ENCODE results near the gene CMSS1.
"Not testable (repeated sequence)": the region's sequence is repeated elsewhere in the genome, so short reads cannot be mapped to it uniquely, and the experiment has no call there.

CMSS1 gene

DNA sequence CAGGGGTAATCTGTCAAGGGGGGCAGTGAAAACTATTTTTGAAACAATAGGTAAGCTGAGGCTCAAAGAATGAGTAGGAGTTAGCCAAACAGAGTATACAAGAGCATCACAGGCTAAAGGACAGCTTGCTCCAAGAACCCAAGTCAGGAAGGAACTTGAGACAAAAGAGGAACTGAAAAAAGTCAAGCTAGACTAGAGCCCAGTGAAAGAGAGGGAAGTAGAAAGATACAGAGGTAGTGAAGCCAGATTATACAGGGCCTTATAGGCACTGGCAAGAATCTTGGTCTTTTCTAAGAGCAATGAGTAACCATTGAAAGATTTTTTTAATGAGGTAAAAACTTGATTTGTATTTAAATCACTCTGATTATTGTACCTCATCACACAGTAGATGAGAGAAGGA lies 226.7 kb downstream of the CMSS1 start:
- no peak overlapping the region for H3K4me3 ChIP-seq (replicated peaks; ENCODE audit: insufficient read depth, low read length)
- H3K27ac ChIP-seq (replicated peaks), result no peak overlapping the region
- H3K27me3 ChIP-seq (ENCODE audit: insufficient read depth, poor library complexity, severe bottlenecking), result no peaks in the 10 kb centered on the region
- DNase-seq (ENCODE audit: low read depth in 1 of 2, low spot score in 1 of 2), result peak; percentile 14 to 53
- TF ChIP-seq POLR2AphosphoS5 (IDR thresholded peaks at IDR 0.05; ENCODE audit: low read depth), result no peak
- peak; percentile 99 for TF ChIP-seq SPI1 (IDR thresholded peaks at IDR 0.05; ENCODE audit: borderline replicate concordance, low read depth)

DNA sequence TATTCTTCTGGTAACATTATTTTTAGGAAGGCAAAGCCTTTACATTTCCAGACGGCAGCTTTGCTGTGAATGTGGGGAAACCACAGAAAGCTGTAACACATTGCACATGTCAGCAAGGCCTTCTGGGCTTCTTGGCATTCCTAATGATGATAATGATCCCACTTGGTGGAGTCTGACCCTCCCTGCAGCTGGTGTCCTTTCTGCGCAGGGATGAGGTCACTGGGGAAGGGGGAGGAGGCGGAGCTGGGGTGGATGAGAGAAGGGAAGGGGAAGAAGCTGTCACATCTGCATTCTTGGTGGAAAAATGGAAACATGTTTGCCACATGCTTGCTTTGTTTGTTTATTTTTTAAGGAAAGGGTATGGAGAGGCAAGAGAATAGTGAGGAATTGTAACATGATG lies 228.0 kb downstream of the CMSS1 start:
- no peak for TF ChIP-seq POLR2AphosphoS5 (IDR thresholded peaks at IDR 0.05; ENCODE audit: low read depth)
- TF ChIP-seq GABPA (IDR thresholded peaks at IDR 0.05; ENCODE audit: low read depth), result no peak
- TF ChIP-seq SPI1 (IDR thresholded peaks at IDR 0.05; ENCODE audit: borderline replicate concordance, low read depth), result no peak
- TF ChIP-seq, protein P1, sequence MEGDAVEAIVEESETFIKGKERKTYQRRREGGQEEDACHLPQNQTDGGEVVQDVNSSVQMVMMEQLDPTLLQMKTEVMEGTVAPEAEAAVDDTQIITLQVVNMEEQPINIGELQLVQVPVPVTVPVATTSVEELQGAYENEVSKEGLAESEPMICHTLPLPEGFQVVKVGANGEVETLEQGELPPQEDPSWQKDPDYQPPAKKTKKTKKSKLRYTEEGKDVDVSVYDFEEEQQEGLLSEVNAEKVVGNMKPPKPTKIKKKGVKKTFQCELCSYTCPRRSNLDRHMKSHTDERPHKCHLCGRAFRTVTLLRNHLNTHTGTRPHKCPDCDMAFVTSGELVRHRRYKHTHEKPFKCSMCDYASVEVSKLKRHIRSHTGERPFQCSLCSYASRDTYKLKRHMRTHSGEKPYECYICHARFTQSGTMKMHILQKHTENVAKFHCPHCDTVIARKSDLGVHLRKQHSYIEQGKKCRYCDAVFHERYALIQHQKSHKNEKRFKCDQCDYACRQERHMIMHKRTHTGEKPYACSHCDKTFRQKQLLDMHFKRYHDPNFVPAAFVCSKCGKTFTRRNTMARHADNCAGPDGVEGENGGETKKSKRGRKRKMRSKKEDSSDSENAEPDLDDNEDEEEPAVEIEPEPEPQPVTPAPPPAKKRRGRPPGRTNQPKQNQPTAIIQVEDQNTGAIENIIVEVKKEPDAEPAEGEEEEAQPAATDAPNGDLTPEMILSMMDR (IDR thresholded peaks at IDR 0.05; ENCODE audit: insufficient read depth, low read length), result no peak
- TF ChIP-seq, protein P2, sequence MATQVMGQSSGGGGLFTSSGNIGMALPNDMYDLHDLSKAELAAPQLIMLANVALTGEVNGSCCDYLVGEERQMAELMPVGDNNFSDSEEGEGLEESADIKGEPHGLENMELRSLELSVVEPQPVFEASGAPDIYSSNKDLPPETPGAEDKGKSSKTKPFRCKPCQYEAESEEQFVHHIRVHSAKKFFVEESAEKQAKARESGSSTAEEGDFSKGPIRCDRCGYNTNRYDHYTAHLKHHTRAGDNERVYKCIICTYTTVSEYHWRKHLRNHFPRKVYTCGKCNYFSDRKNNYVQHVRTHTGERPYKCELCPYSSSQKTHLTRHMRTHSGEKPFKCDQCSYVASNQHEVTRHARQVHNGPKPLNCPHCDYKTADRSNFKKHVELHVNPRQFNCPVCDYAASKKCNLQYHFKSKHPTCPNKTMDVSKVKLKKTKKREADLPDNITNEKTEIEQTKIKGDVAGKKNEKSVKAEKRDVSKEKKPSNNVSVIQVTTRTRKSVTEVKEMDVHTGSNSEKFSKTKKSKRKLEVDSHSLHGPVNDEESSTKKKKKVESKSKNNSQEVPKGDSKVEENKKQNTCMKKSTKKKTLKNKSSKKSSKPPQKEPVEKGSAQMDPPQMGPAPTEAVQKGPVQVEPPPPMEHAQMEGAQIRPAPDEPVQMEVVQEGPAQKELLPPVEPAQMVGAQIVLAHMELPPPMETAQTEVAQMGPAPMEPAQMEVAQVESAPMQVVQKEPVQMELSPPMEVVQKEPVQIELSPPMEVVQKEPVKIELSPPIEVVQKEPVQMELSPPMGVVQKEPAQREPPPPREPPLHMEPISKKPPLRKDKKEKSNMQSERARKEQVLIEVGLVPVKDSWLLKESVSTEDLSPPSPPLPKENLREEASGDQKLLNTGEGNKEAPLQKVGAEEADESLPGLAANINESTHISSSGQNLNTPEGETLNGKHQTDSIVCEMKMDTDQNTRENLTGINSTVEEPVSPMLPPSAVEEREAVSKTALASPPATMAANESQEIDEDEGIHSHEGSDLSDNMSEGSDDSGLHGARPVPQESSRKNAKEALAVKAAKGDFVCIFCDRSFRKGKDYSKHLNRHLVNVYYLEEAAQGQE (IDR thresholded peaks at IDR 0.05; ENCODE audit: insufficient replicate concordance, low read depth), result no peak
- no peak overlapping the region for H3K27ac ChIP-seq (replicated peaks)
- H3K27me3 ChIP-seq (ENCODE audit: insufficient read depth, poor library complexity, severe bottlenecking), result no peaks in the 10 kb centered on the region
- DNase-seq (ENCODE audit: low read depth in 1 of 2, low spot score in 1 of 2), result no peak
- no peak overlapping the region for H3K4me3 ChIP-seq (replicated peaks; ENCODE audit: insufficient read depth, low read length)

DNA sequence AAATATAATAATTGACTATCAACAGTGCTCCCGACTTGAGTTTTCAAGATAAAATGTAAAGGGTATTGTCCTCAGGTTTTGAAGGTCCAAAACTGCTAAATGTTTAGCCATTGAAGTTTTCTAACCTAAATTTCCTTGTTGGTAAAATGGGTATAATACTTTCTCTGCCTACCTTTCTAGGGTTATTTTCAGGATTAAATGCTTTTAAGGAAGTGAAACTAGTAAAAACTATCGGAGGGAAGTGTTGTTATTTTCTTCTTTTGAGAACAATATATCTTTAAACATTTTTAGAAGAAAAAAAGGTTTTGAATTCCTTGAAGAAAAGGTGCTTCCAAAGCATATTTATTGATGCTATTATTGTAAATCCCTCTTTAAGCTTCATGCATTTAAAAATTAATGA lies 229.3 kb downstream of the CMSS1 start:
- TF ChIP-seq GABPA (IDR thresholded peaks at IDR 0.05; ENCODE audit: low read depth), result no peak
- 0 out of 2 replicates have a peak, but pooled peaks have one; percentile 4 for TF ChIP-seq SPI1 (IDR thresholded peaks at IDR 0.05; ENCODE audit: borderline replicate concordance, low read depth)
- H3K27ac ChIP-seq (replicated peaks), result no peak overlapping the region
- H3K27me3 ChIP-seq (ENCODE audit: insufficient read depth, poor library complexity, severe bottlenecking), result no peaks in the 10 kb centered on the region
- no peak for DNase-seq (ENCODE audit: low read depth in 1 of 2, low spot score in 1 of 2)
- H3K4me3 ChIP-seq (replicated peaks; ENCODE audit: insufficient read depth, low read length), result no peak overlapping the region

DNA sequence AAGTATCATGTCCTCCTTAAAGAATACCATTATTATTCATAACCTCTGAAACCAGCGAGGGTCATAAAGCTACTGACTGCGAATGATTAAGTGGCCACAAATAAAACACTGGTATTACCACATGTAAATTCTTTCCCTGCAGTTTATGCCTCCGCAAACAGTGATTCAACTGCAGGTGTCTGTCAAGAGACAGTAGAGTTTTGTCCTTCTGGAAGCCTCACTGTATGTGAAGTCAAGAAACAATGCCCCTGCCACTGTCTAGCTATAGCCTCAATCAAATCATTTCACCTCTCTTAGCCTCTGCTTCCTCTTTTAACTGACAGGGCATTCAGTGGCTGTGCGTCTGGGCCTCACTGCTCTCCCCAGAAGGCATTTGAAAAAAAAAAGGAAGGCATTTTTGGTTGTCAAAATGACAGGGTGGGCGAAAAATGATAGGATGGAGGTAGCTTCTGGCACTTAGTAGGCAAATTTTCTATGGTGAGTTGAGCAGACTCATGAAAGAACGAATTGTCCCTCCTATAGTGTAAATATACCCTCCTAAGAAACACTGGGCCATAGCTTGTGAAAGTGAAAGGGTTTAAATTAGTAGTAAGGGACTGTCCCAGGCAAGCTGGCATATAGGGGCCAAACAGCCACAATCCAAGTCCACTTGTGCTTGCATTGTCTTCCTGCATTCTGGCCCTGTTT lies 229.9 kb downstream of the CMSS1 start:
- no peaks in the 10 kb centered on the region for H3K27me3 ChIP-seq (ENCODE audit: insufficient read depth, poor library complexity, severe bottlenecking)
- H3K4me3 ChIP-seq (replicated peaks; ENCODE audit: insufficient read depth, low read length), result no peak overlapping the region
- peak in 1 of 2 experiments; percentile 47 for DNase-seq (ENCODE audit: low read depth in 1 of 2, low spot score in 1 of 2)
- no peak overlapping the region for H3K27ac ChIP-seq (replicated peaks)
- TF ChIP-seq, protein P1 (IDR thresholded peaks at IDR 0.05; ENCODE audit: insufficient read depth, low read length), result no peak
- TF ChIP-seq SPI1 (IDR thresholded peaks at IDR 0.05; ENCODE audit: borderline replicate concordance, low read depth), result peak; percentile 58
- no peak for TF ChIP-seq POLR2AphosphoS5 (IDR thresholded peaks at IDR 0.05; ENCODE audit: low read depth)

DNA sequence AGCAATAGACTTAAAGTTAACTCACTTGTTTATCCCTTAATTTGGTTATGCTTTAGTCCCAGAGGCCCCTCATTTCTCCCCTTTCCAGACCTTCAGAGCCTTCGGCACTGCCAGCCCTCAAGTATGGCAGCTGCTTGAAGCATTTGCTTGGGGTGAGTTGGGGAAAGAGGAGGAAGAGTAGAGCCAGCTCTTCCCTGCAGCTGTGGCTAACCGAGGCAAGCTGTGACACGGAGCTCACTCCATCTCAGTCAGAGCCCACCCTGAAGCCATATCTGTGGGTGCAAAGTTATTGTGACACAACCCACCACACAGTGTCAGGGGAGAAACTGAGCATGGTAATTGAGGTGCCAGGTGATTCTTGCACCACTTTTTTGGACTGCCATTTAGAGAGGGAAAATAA lies 230.6 kb downstream of the CMSS1 start:
- no peak overlapping the region for H3K4me3 ChIP-seq (replicated peaks; ENCODE audit: insufficient read depth, low read length)
- H3K27me3 ChIP-seq (ENCODE audit: insufficient read depth, poor library complexity, severe bottlenecking), result no peaks in the 10 kb centered on the region
- H3K27ac ChIP-seq (replicated peaks), result no peak overlapping the region
- no peak for TF ChIP-seq POLR2AphosphoS5 (IDR thresholded peaks at IDR 0.05; ENCODE audit: low read depth)
- TF ChIP-seq, protein P2 (IDR thresholded peaks at IDR 0.05; ENCODE audit: insufficient replicate concordance, low read depth), result no peak
- TF ChIP-seq, protein P1 (IDR thresholded peaks at IDR 0.05; ENCODE audit: insufficient read depth, low read length), result no peak
- TF ChIP-seq SPI1 (IDR thresholded peaks at IDR 0.05; ENCODE audit: borderline replicate concordance, low read depth), result no peak
- no peak for TF ChIP-seq GABPA (IDR thresholded peaks at IDR 0.05; ENCODE audit: low read depth)
- no peak for DNase-seq (ENCODE audit: low read depth in 1 of 2, low spot score in 1 of 2)

DNA sequence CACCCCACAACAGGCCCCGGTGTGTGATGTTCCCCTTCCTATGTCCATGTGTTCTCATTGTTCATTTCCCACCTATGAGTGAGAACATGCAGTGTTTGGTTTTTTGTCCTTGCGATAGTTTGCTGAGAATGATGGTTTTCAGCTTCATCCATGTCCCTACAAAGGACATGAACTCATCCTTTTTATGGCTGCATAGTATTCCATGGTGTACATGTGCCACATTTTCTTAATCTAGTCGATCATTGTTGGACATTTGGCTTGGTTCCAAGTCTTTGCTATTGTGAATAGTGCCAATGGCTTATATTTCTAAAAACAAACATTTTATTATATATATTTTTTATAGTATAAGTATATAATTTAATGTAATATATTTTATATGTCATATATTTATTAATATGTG lies 233.9 kb downstream of the CMSS1 start:
- H3K27me3 ChIP-seq (ENCODE audit: insufficient read depth, poor library complexity, severe bottlenecking); H3K27ac ChIP-seq (replicated peaks); DNase-seq (ENCODE audit: low read depth in 1 of 2, low spot score in 1 of 2); H3K4me3 ChIP-seq (replicated peaks; ENCODE audit: insufficient read depth, low read length): not testable (repeated sequence)
